Liver (tissue), 9 donors: ENCODE results near the gene FBXW4. TPM values are rescaled to one million over a fixed set of nuclear protein-coding genes. Genes with fewer than 3 reads are reported as not detected.

Experiments used
- DNase-seq: peaks from one replicate; pipeline ENCODE4 v3.0.0-alpha.2; 2017; ENCODE audit warnings: low spot score
- H3K27ac ChIP-seq, 2 donors: one replicate each; pipeline ENCODE4 v1.7.0; 2013; ENCODE audit warnings: inconsistent platforms in 2 of 2, low read length in 2 of 2, control low read depth in 1 of 2, low read depth in 1 of 2, mild to moderate bottlenecking in 1 of 2
- H3K27me3 ChIP-seq, 4 donors: one replicate each; pipeline versions ENCODE4 v1.6.1 to v1.7.0; 2013; ENCODE audit warnings: low read length in 3 of 4, inconsistent platforms in 1 of 4, mild to moderate bottlenecking in 1 of 4, moderate library complexity in 1 of 4; ENCODE audit not compliant: control insufficient read depth in 4 of 4, insufficient read depth in 4 of 4
- H3K36me3 ChIP-seq, 4 donors: one replicate each; pipeline versions ENCODE4 v1.6.1 to v1.7.0; 2013; ENCODE audit warnings: low read length in 3 of 4, mild to moderate bottlenecking in 3 of 4, low read depth in 1 of 4, moderate library complexity in 1 of 4; ENCODE audit not compliant: control insufficient read depth in 4 of 4, insufficient read depth in 3 of 4
- H3K4me1 ChIP-seq, 4 donors: one replicate each; pipeline versions ENCODE4 v1.6.1 to v1.7.0; 2013; ENCODE audit warnings: low read length in 3 of 4, mild to moderate bottlenecking in 3 of 4, moderate library complexity in 1 of 4; ENCODE audit not compliant: control insufficient read depth in 4 of 4, insufficient read depth in 4 of 4
- H3K4me3 ChIP-seq, 3 donors: one replicate each; pipeline versions ENCODE4 v1.6.1 to v1.7.0; 2013; ENCODE audit warnings: low read length in 3 of 3, control low read depth in 1 of 3, low read depth in 1 of 3, mild to moderate bottlenecking in 1 of 3
- H3K9ac ChIP-seq, 2 donors: one replicate each; pipeline ENCODE4 v1.7.0; 2013; ENCODE audit warnings: low read length in 2 of 2, mild to moderate bottlenecking in 2 of 2, moderate library complexity in 2 of 2, control low read depth in 1 of 2, low read depth in 1 of 2
- H3K9me3 ChIP-seq, 4 donors: one replicate each; pipeline versions ENCODE4 v1.6.1 to v1.7.0; 2013; ENCODE audit warnings: low read length in 3 of 4; ENCODE audit not compliant: control insufficient read depth in 4 of 4
- ATF3 ChIP-seq: IDR thresholded peaks from 2 replicates; pipeline ENCODE4 v1.6.1; 2016; ENCODE audit warnings: antibody characterized with exemption
- EGR1 ChIP-seq, 2 donors: IDR thresholded peaks; 2 replicates each; pipeline ENCODE4 v1.6.1; 2016 to 2018; ENCODE audit warnings: antibody characterized with exemption in 2 of 2, low read depth in 2 of 2
- FOXA1 ChIP-seq: IDR thresholded peaks from 2 replicates; pipeline ENCODE4 v1.6.1; 2016; ENCODE audit warnings: antibody characterized with exemption
- FOXA2 ChIP-seq: IDR thresholded peaks from 2 replicates; pipeline ENCODE4 v1.6.1; 2016; ENCODE audit warnings: antibody characterized with exemption
- HNF4G ChIP-seq: IDR thresholded peaks from 2 replicates; pipeline ENCODE4 v1.6.1; 2016; ENCODE audit warnings: antibody characterized with exemption
- JUND ChIP-seq, 2 donors: IDR thresholded peaks; 2 replicates each; pipeline ENCODE4 v1.6.1; 2016; ENCODE audit warnings: antibody characterized with exemption in 2 of 2
- NR2F2 ChIP-seq: IDR thresholded peaks from 2 replicates; pipeline ENCODE4 v1.6.1; 2016; ENCODE audit warnings: antibody characterized with exemption
- RXRA ChIP-seq, 2 donors: IDR thresholded peaks; 2 replicates each; pipeline ENCODE4 v1.6.1; 2017 to 2018; ENCODE audit warnings: antibody characterized with exemption in 2 of 2, mild to moderate bottlenecking in 1 of 2
- YY1 ChIP-seq: IDR thresholded peaks from 2 replicates; pipeline ENCODE4 v1.6.1; 2016; ENCODE audit warnings: antibody characterized with exemption, mild to moderate bottlenecking
- ZBTB33 ChIP-seq: IDR thresholded peaks from 2 replicates; pipeline ENCODE4 v1.6.1; 2016; ENCODE audit warnings: antibody characterized with exemption
- WGBS: extraction: QIAGEN DNeasy Blood & Tissue Kit; methylation state at CpG from one replicate; pipeline ENCODE4 v1.1.7; 2013; 5-methylcytosine and 5-hydroxymethylcytosine counted together
- polyA plus RNA-seq, 2 donors: library from polyadenylated mRNA; stranded (reverse) in 1 of 2; unstranded in 1 of 2; fragments of 200-250 nt in 1 of 2; fragments of >200 nt in 1 of 2; fragmentation: Nextera tagmentation in 1 of 2; extraction: Ambion mirVana in 1 of 2; gene quantifications; one replicate each; pipeline versions ENCODE4 v1.2.1 to v1.2.3, GENCODE V29; 2013 to 2015
- total RNA-seq, 2 donors: library from RNA; depleted of rRNA; stranded (reverse); fragments of >200 nt; gene quantifications; one replicate each; pipeline ENCODE4 v1.2.3, GENCODE V29; 2014
- TF ChIP-seq, protein P1 (sequence below): IDR thresholded peaks from 2 replicates; pipeline ENCODE4 v1.6.1; 2016; ENCODE audit warnings: antibody characterized with exemption, mild to moderate bottlenecking
- TF ChIP-seq, protein P2 (sequence below): fragments of 150-350 bp; IDR thresholded peaks from 2 replicates; pipeline ENCODE4 v1.5.1; 2017; ENCODE audit warnings: improper control_type of control experiment, low read depth, low read length; ENCODE audit not compliant: missing input control
- TF ChIP-seq, protein P3 (sequence below): IDR thresholded peaks from 2 replicates; pipeline ENCODE4 v1.6.1; 2016; ENCODE audit warnings: antibody characterized with exemption
- donor health status: healthy.
- donor health status: healthy.
- donor health status: healthy.
- donor health status: healthy.
- donor health status: healthy.

FBXW4 gene
- total and polyA plus RNA-seq, 4 donors = 5.4 to 54.1 (median 20.5) TPM

GRCh38 chr10:101566333-101567164 is 128.4 kb downstream of the FBXW4 start:
- no peak overlapping the region for H3K27ac ChIP-seq
- H3K4me1 ChIP-seq = peaks cover 7 to 18% (median 10%) of the 10 kb centered on the region in 4 donors
- no peaks in the 10 kb centered on the region for H3K9me3 ChIP-seq
- TF ChIP-seq ZBTB33 = no peak
- DNase-seq = no peak
- 17% methylated on average over 59 of the region's 59 CpGs for WGBS
- peaks cover 0 to 7% (median 5%) of the 10 kb centered on the region in 4 donors for H3K27me3 ChIP-seq
- no peaks in the 10 kb centered on the region for H3K36me3 ChIP-seq
- H3K4me3 ChIP-seq = no peak overlapping the region
- no peak overlapping the region for H3K9ac ChIP-seq

DNA sequence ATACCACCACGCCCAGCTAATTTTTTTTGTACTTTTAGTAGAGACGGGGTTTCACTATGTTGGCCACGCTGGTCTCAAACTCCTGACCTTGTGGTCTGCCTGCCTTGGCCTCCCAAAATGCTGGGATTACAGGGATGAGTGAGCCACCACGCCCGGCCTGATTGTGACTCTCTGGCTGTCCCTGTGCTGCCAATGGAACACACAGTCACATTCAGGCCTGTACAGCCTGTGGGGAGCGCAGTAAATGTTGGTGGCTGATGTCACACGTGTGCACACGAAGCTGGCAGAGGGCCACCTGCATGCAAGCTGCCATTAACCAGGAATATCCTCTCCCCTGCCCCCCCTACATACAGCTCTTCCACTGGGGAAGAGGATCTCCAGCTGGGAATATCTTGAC is 129.0 kb downstream of the FBXW4 start:
- 70% methylated on average over 8 of the region's 8 CpGs for WGBS
- Histone ChIP-seq H3K4me3 (no peak overlapping the region), H3K9ac (no peak overlapping the region), H3K27ac (no peak overlapping the region), H3K36me3 (no peaks in the 10 kb centered on the region), H3K4me1 (peaks cover 7 to 17% (median 10%) of the 10 kb centered on the region in 4 donors), H3K9me3 (no peaks in the 10 kb centered on the region), H3K27me3 (peaks cover 0 to 7% (median 5%) of the 10 kb centered on the region in 4 donors)
- no peak for TF ChIP-seq RXRA (IDR thresholded peaks at IDR 0.05)
- TF ChIP-seq, protein P1, sequence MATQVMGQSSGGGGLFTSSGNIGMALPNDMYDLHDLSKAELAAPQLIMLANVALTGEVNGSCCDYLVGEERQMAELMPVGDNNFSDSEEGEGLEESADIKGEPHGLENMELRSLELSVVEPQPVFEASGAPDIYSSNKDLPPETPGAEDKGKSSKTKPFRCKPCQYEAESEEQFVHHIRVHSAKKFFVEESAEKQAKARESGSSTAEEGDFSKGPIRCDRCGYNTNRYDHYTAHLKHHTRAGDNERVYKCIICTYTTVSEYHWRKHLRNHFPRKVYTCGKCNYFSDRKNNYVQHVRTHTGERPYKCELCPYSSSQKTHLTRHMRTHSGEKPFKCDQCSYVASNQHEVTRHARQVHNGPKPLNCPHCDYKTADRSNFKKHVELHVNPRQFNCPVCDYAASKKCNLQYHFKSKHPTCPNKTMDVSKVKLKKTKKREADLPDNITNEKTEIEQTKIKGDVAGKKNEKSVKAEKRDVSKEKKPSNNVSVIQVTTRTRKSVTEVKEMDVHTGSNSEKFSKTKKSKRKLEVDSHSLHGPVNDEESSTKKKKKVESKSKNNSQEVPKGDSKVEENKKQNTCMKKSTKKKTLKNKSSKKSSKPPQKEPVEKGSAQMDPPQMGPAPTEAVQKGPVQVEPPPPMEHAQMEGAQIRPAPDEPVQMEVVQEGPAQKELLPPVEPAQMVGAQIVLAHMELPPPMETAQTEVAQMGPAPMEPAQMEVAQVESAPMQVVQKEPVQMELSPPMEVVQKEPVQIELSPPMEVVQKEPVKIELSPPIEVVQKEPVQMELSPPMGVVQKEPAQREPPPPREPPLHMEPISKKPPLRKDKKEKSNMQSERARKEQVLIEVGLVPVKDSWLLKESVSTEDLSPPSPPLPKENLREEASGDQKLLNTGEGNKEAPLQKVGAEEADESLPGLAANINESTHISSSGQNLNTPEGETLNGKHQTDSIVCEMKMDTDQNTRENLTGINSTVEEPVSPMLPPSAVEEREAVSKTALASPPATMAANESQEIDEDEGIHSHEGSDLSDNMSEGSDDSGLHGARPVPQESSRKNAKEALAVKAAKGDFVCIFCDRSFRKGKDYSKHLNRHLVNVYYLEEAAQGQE = no peak
- no peak for TF ChIP-seq HNF4G
- no peak for TF ChIP-seq EGR1 (IDR thresholded peaks at IDR 0.05; ENCODE audit: low read depth in 2 of 2)
- TF ChIP-seq, protein P2, sequence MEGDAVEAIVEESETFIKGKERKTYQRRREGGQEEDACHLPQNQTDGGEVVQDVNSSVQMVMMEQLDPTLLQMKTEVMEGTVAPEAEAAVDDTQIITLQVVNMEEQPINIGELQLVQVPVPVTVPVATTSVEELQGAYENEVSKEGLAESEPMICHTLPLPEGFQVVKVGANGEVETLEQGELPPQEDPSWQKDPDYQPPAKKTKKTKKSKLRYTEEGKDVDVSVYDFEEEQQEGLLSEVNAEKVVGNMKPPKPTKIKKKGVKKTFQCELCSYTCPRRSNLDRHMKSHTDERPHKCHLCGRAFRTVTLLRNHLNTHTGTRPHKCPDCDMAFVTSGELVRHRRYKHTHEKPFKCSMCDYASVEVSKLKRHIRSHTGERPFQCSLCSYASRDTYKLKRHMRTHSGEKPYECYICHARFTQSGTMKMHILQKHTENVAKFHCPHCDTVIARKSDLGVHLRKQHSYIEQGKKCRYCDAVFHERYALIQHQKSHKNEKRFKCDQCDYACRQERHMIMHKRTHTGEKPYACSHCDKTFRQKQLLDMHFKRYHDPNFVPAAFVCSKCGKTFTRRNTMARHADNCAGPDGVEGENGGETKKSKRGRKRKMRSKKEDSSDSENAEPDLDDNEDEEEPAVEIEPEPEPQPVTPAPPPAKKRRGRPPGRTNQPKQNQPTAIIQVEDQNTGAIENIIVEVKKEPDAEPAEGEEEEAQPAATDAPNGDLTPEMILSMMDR = no peak
- no peak for TF ChIP-seq FOXA1
- TF ChIP-seq ATF3 = no peak
- no peak for TF ChIP-seq JUND (IDR thresholded peaks at IDR 0.05)
- TF ChIP-seq YY1 = no peak
- no peak for TF ChIP-seq FOXA2
- TF ChIP-seq ZBTB33 = no peak
- no peak for TF ChIP-seq NR2F2
- TF ChIP-seq, protein P3, sequence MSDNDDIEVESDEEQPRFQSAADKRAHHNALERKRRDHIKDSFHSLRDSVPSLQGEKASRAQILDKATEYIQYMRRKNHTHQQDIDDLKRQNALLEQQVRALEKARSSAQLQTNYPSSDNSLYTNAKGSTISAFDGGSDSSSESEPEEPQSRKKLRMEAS = no peak
- no peak for DNase-seq
